GM12878 (cell line): ENCODE measurements around the gene ARPP21. TPM values are rescaled to one million over a fixed set of nuclear protein-coding genes. Genes with fewer than 3 reads are reported as not detected.

Experiments used
- ATAC-seq: fragments of 200-7000 bp; cut with Tn5 transposase; 3 replicates; pipeline ENCODE4 v1.9.1; 2020; ENCODE audit warnings: mild to moderate bottlenecking, moderate library complexity
- BruUV-seq: library from RNA; stranded (reverse); fragments of 400-500 nt; replicated peaks from 2 replicates; lab custom pipeline; 2021; lab: Mats Ljungman, UMichigan
- CTCF ChIA-PET: fragments of 300-600 bp; sonication (Branson Sonifier 250); formaldehyde crosslinking; extraction: SDS; loops from one replicate; lab custom pipeline; 2021; ENCODE audit warnings: inconsistent platforms; lab: Yijun Ruan, JAX
- POLR2A ChIA-PET: fragments of 350-600 bp; formaldehyde crosslinking; extraction: SDS; loops from one replicate; lab custom pipeline; 2021; ENCODE audit warnings: inconsistent platforms; lab: Charles Lee
- RAD21 ChIA-PET: fragments of 300-600 bp; sonication (Branson Sonifier 250); formaldehyde crosslinking; loops from one replicate; lab custom pipeline; 2023; ENCODE audit warnings: antibody characterized with exemption; ENCODE audit not compliant: unreplicated experiment; lab: Charles Lee
- SMC1A ChIA-PET: fragments of 300-600 bp; sonication (Branson Sonifier 250); formaldehyde crosslinking; loops from one replicate; lab custom pipeline; 2023; ENCODE audit not compliant: unreplicated experiment, uncharacterized antibody; lab: Charles Lee
- DNase-seq: peaks from one replicate; pipeline ENCODE4 v3.0.0-alpha.2; 2011; ENCODE audit warnings: low read depth, low spot score
- FAIRE-seq: peaks from 3 replicates; lab custom pipeline; 2011; peaks lifted over from hg19 to GRCh38; lab: Jason Lieb, UNC
- H2AFZ ChIP-seq: 2 replicates; pipeline ENCODE4 v1.6.0; 2011; ENCODE audit warnings: low read depth, low read length, control low read depth; ENCODE audit not compliant: control insufficient read depth
- H3K27ac ChIP-seq: 2 replicates; pipeline ENCODE4 v1.5.1; 2011; ENCODE audit warnings: control low read depth; ENCODE audit not compliant: control insufficient read depth, insufficient read depth
- H3K27me3 ChIP-seq, 2 experiments: replicated peaks in 1 of 2; 2 replicates each; pipeline versions ENCODE4 v1.6.0 to v1.6.1; 2011; ENCODE audit warnings: low read length in 1 of 2; ENCODE audit not compliant: control insufficient read depth in 2 of 2, insufficient read depth in 2 of 2
- H3K36me3 ChIP-seq, 2 experiments: 2 replicates each; pipeline ENCODE4 v1.5.1; 2011; ENCODE audit warnings: low read length in 1 of 2; ENCODE audit not compliant: control insufficient read depth in 2 of 2, insufficient read depth in 2 of 2
- H3K4me1 ChIP-seq: 2 replicates; pipeline ENCODE4 v1.6.1; 2011; ENCODE audit warnings: mild to moderate bottlenecking, low read length, moderate library complexity, mixed read lengths; ENCODE audit not compliant: control insufficient read depth, insufficient read depth
- H3K4me2 ChIP-seq: 2 replicates; pipeline ENCODE4 v1.6.0; 2011; ENCODE audit warnings: control low read depth; ENCODE audit not compliant: control insufficient read depth, insufficient read depth
- H3K4me3 ChIP-seq: fragments of 200-600 bp; sonication (generic); 2 replicates; pipeline ENCODE4 v1.5.1; 2016
- H3K79me2 ChIP-seq: 2 replicates; pipeline ENCODE4 v1.6.0; 2011; ENCODE audit warnings: low read length; ENCODE audit not compliant: control insufficient read depth, insufficient read depth
- H3K9ac ChIP-seq: 2 replicates; pipeline ENCODE4 v1.8.0; 2011; ENCODE audit warnings: low read length, control low read depth, mixed read lengths; ENCODE audit not compliant: control insufficient read depth, insufficient read depth
- H3K9me3 ChIP-seq: replicated peaks from 3 replicates; pipeline ENCODE4 v1.5.1; 2011; ENCODE audit warnings: mild to moderate bottlenecking, low read length; ENCODE audit not compliant: control insufficient read depth, insufficient read depth
- H4K20me1 ChIP-seq: 2 replicates; pipeline ENCODE4 v1.6.0; 2011; ENCODE audit not compliant: control insufficient read depth, insufficient read depth
- CBFB ChIP-seq: IDR thresholded peaks from 2 replicates; pipeline ENCODE4 v1.6.1; 2016; ENCODE audit warnings: antibody characterized with exemption, low read depth
- FOXK2 ChIP-seq: fragments of 450-650 bp; IDR thresholded peaks from 2 replicates; pipeline ENCODE4 v1.6.1; 2017; ENCODE audit warnings: mild to moderate bottlenecking, moderate library complexity
- HDAC6 ChIP-seq: fragments of 200-600 bp; sonication (generic); IDR thresholded peaks from one replicate; pipeline ENCODE4 v1.8.0; 2017; ENCODE audit warnings: antibody characterized with exemption; ENCODE audit not compliant: unreplicated experiment
- RBBP5 ChIP-seq: fragments of 200-600 bp; sonication (generic); conservative IDR thresholded peaks from 2 replicates; pipeline ENCODE4 v1.6.1; 2016
- ZNF384 ChIP-seq: IDR thresholded peaks from 2 replicates; pipeline ENCODE4 v1.6.1; 2012; ENCODE audit warnings: low read depth, mild to moderate bottlenecking, low read length, improper control_type of control experiment, borderline replicate concordance
- WGBS: methylation state at CpG from one replicate; pipeline ENCODE4 v1.1.6; 2016; ENCODE audit warnings: low lambda C conversion rate; ENCODE audit not compliant: insufficient replicate concordance, insufficient coverage; ENCODE audit errors: missing lambda C conversion rate; 5-methylcytosine and 5-hydroxymethylcytosine counted together
- in situ Hi-C: fragments of 300-500 bp; cut with MboI; formaldehyde crosslinking; loops from 9 replicates; pipeline ENCODE4 v1.14.3; 2018; ENCODE audit warnings: mixed read lengths
- intact Hi-C: fragments of 100-400 bp; cut with micrococcal nuclease; formaldehyde crosslinking; loops from one replicate; pipeline ENCODE4 v1.14.2; 2022; ENCODE audit not compliant: unreplicated experiment
- polyA plus RNA-seq, 11 experiments: library from polyadenylated mRNA; depleted of rRNA in 4 of 11; unstranded in 6 of 11; stranded (reverse) in 5 of 11; fragments of >200 nt; fragmentation: Nextera tagmentation in 4 of 11; fragmentation: Illumina TruSeq in 1 of 11; extraction: Ambion mirVana in 4 of 11; extraction: Trizol in 1 of 11; gene quantifications; 1 replicate in 1 of 11; 2 replicates in 10 of 11; pipeline versions ENCODE4 v1.2.1 to v1.2.3, GENCODE V29; 2011 to 2016; ENCODE audit warnings: inconsistent platforms in 2 of 11, missing spikeins in 2 of 11, low read depth in 1 of 11
- total RNA-seq, 4 experiments: library from RNA; depleted of rRNA in 3 of 4; stranded (reverse); fragments of >200 nt in 3 of 4; fragmentation: Illumina TruSeq in 1 of 4; extraction: Trizol in 1 of 4; gene quantifications; 2 replicates each; pipeline versions ENCODE4 v1.2.1 to v1.2.3, GENCODE V29; 2013 to 2021
- TF ChIP-seq, protein P1 (sequence below): fragments of 450-650 bp; IDR thresholded peaks from 2 replicates; pipeline ENCODE4 v1.6.1; 2018; ENCODE audit warnings: borderline replicate concordance, mild to moderate bottlenecking; ENCODE audit not compliant: partially characterized antibody

Gene ARPP21
- total and polyA plus RNA-seq, 10 of the 15 experiments (the other 5 are each of a cell fraction or from before 2014, with no cell fraction given): not detected

DNA sequence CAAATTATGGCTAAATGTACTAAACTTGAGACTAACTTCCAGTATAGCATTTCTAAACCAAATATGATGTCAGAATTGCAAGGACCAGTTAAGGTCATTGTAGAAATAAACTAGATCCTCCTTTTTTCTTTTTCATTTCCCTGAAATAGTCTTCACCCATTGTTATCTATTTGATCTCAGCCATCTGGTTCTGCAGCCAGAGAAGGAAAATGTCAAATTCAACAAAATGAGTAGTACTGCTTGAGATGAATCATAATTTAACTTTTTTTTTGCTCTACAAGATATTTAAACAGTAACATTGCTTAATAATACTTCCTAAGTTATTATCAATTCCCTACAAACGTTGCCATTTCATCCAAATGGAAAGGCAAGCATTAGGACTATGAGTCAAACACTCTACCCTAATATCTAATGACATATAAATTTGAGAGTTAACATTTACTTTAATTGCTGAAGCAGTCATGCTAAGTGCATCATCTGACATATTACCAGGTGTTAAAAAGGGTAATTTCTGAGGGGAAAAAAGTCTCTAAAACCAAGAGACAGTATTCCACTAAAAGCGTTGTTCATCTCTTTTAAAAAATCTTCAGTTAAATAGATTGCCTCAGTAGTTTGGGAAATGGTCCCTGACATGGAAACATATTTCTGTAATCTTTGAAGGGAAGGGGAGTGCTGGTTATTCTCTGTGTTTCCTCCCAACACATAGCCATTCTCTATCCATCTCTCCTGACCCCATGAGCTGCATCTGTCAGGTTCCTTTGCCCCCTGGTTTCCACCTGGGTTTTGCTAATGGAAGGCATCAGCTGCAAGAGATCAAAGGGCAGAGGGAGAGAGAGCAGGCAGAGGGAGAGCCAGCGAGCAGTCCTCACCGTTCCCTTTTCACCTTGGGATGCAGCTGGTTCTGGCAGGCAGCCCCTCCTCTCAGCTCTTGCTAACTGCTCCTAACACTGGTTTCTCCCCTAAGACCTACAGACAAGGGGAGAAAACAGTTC lies 138.5 kb downstream of the ARPP21 start:
- TF ChIP-seq CBFB (no peak), FOXK2 (no peak), HDAC6 (no peak), ZNF384 (no peak), RBBP5 (no peak)
- TF ChIP-seq, protein P1, sequence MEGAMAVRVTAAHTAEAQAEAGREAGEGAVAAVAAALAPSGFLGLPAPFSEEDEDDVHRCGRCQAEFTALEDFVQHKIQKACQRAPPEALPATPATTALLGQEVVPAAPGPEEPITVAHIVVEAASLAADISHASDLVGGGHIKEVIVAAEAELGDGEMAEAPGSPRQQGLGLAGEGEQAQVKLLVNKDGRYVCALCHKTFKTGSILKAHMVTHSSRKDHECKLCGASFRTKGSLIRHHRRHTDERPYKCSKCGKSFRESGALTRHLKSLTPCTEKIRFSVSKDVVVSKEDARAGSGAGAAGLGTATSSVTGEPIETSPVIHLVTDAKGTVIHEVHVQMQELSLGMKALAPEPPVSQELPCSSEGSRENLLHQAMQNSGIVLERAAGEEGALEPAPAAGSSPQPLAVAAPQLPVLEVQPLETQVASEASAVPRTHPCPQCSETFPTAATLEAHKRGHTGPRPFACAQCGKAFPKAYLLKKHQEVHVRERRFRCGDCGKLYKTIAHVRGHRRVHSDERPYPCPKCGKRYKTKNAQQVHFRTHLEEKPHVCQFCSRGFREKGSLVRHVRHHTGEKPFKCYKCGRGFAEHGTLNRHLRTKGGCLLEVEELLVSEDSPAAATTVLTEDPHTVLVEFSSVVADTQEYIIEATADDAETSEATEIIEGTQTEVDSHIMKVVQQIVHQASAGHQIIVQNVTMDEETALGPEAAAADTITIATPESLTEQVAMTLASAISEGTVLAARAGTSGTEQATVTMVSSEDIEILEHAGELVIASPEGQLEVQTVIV: no peak
- DNase-seq (no peak), FAIRE-seq (no peak), ATAC-seq (no peak)
- Histone ChIP-seq H3K36me3 (no peaks in the 10 kb centered on the region), H3K27ac (no peak overlapping the region), H4K20me1 (no peaks in the 10 kb centered on the region), H3K79me2 (no peaks in the 10 kb centered on the region), H3K4me1 (no peaks in the 10 kb centered on the region), H3K27me3 (no peaks in the 10 kb centered on the region), H3K9ac (no peak overlapping the region), H3K9me3 (no peaks in the 10 kb centered on the region), H3K4me3 (no peak overlapping the region), H2AFZ (no peak overlapping the region), H3K4me2 (no peak overlapping the region)
- CTCF ChIA-PET: no interaction called here
- POLR2A ChIA-PET: no interaction called here
- SMC1A ChIA-PET: no interaction called here
- no TSS peak for BruUV-seq
- intact Hi-C loops (no loop called here), in situ Hi-C loops (no loop called here)
- RAD21 ChIA-PET: no interaction called here
- 2% methylated on average over 4 of the region's 4 CpGs for WGBS
